GM12878 (cell line): ENCODE measurements around the gene GAS2L1. TPM values are rescaled to one million over a fixed set of nuclear protein-coding genes. Genes with fewer than 3 reads are reported as not detected.

Experiments used
- ATAC-seq: fragments of 200-7000 bp; cut with Tn5 transposase; 3 replicates; pipeline ENCODE4 v1.9.1; 2020; ENCODE audit warnings: mild to moderate bottlenecking, moderate library complexity
- BruUV-seq: library from RNA; stranded (reverse); fragments of 400-500 nt; replicated peaks from 2 replicates; lab custom pipeline; 2021; lab: Mats Ljungman, UMichigan
- CTCF ChIA-PET: fragments of 300-600 bp; sonication (Branson Sonifier 250); formaldehyde crosslinking; extraction: SDS; loops from one replicate; lab custom pipeline; 2021; ENCODE audit warnings: inconsistent platforms; lab: Yijun Ruan, JAX
- POLR2A ChIA-PET: fragments of 350-600 bp; formaldehyde crosslinking; extraction: SDS; loops from one replicate; lab custom pipeline; 2021; ENCODE audit warnings: inconsistent platforms; lab: Charles Lee
- RAD21 ChIA-PET: fragments of 300-600 bp; sonication (Branson Sonifier 250); formaldehyde crosslinking; loops from one replicate; lab custom pipeline; 2023; ENCODE audit warnings: antibody characterized with exemption; ENCODE audit not compliant: unreplicated experiment; lab: Charles Lee
- SMC1A ChIA-PET: fragments of 300-600 bp; sonication (Branson Sonifier 250); formaldehyde crosslinking; loops from one replicate; lab custom pipeline; 2023; ENCODE audit not compliant: unreplicated experiment, uncharacterized antibody; lab: Charles Lee
- DNase-seq: peaks from one replicate; pipeline ENCODE4 v3.0.0-alpha.2; 2011; ENCODE audit warnings: low read depth, low spot score
- FAIRE-seq: peaks from 3 replicates; lab custom pipeline; 2011; peaks lifted over from hg19 to GRCh38; lab: Jason Lieb, UNC
- H2AFZ ChIP-seq: 2 replicates; pipeline ENCODE4 v1.6.0; 2011; ENCODE audit warnings: low read depth, low read length, control low read depth; ENCODE audit not compliant: control insufficient read depth
- H3K27ac ChIP-seq: 2 replicates; pipeline ENCODE4 v1.5.1; 2011; ENCODE audit warnings: control low read depth; ENCODE audit not compliant: control insufficient read depth, insufficient read depth
- H3K27me3 ChIP-seq, 2 experiments: replicated peaks in 1 of 2; 2 replicates each; pipeline versions ENCODE4 v1.6.0 to v1.6.1; 2011; ENCODE audit warnings: low read length in 1 of 2; ENCODE audit not compliant: control insufficient read depth in 2 of 2, insufficient read depth in 2 of 2
- H3K36me3 ChIP-seq, 2 experiments: 2 replicates each; pipeline ENCODE4 v1.5.1; 2011; ENCODE audit warnings: low read length in 1 of 2; ENCODE audit not compliant: control insufficient read depth in 2 of 2, insufficient read depth in 2 of 2
- H3K4me1 ChIP-seq: 2 replicates; pipeline ENCODE4 v1.6.1; 2011; ENCODE audit warnings: mild to moderate bottlenecking, low read length, moderate library complexity, mixed read lengths; ENCODE audit not compliant: control insufficient read depth, insufficient read depth
- H3K4me2 ChIP-seq: 2 replicates; pipeline ENCODE4 v1.6.0; 2011; ENCODE audit warnings: control low read depth; ENCODE audit not compliant: control insufficient read depth, insufficient read depth
- H3K4me3 ChIP-seq: fragments of 200-600 bp; sonication (generic); 2 replicates; pipeline ENCODE4 v1.5.1; 2016
- H3K79me2 ChIP-seq: 2 replicates; pipeline ENCODE4 v1.6.0; 2011; ENCODE audit warnings: low read length; ENCODE audit not compliant: control insufficient read depth, insufficient read depth
- H3K9ac ChIP-seq: 2 replicates; pipeline ENCODE4 v1.8.0; 2011; ENCODE audit warnings: low read length, control low read depth, mixed read lengths; ENCODE audit not compliant: control insufficient read depth, insufficient read depth
- H3K9me3 ChIP-seq: replicated peaks from 3 replicates; pipeline ENCODE4 v1.5.1; 2011; ENCODE audit warnings: mild to moderate bottlenecking, low read length; ENCODE audit not compliant: control insufficient read depth, insufficient read depth
- H4K20me1 ChIP-seq: 2 replicates; pipeline ENCODE4 v1.6.0; 2011; ENCODE audit not compliant: control insufficient read depth, insufficient read depth
- CTCF ChIP-seq, 3 experiments: IDR thresholded peaks in 2 of 3; conservative IDR thresholded peaks in 1 of 3; 2 replicates each; pipeline ENCODE4 v1.5.1; 2011; ENCODE audit warnings: low read depth in 3 of 3, low read length in 3 of 3, mild to moderate bottlenecking in 3 of 3, control low read depth in 2 of 3, moderate library complexity in 2 of 3, inconsistent platforms in 1 of 3, mixed read lengths in 1 of 3; ENCODE audit not compliant: control insufficient read depth in 2 of 3, insufficient read depth in 1 of 3; ENCODE audit errors: extremely low read depth in 1 of 3
- ELK1 ChIP-seq: IDR thresholded peaks from 2 replicates; pipeline ENCODE4 v1.6.1; 2012; ENCODE audit warnings: low read depth, low read length, improper control_type of control experiment
- GATAD2B ChIP-seq: fragments of 450-650 bp; conservative IDR thresholded peaks from 2 replicates; pipeline ENCODE4 v1.6.1; 2017; ENCODE audit warnings: low read depth, mild to moderate bottlenecking, moderate library complexity
- SMAD5 ChIP-seq: IDR thresholded peaks from 2 replicates; pipeline ENCODE4 v1.6.1; 2016; ENCODE audit warnings: antibody characterized with exemption, low read depth
- WGBS: methylation state at CpG from one replicate; pipeline ENCODE4 v1.1.6; 2016; ENCODE audit warnings: low lambda C conversion rate; ENCODE audit not compliant: insufficient replicate concordance, insufficient coverage; ENCODE audit errors: missing lambda C conversion rate; 5-methylcytosine and 5-hydroxymethylcytosine counted together
- in situ Hi-C: fragments of 300-500 bp; cut with MboI; formaldehyde crosslinking; loops from 9 replicates; pipeline ENCODE4 v1.14.3; 2018; ENCODE audit warnings: mixed read lengths
- intact Hi-C: fragments of 100-400 bp; cut with micrococcal nuclease; formaldehyde crosslinking; loops from one replicate; pipeline ENCODE4 v1.14.2; 2022; ENCODE audit not compliant: unreplicated experiment
- polyA plus RNA-seq, 11 experiments: library from polyadenylated mRNA; depleted of rRNA in 4 of 11; unstranded in 6 of 11; stranded (reverse) in 5 of 11; fragments of >200 nt; fragmentation: Nextera tagmentation in 4 of 11; fragmentation: Illumina TruSeq in 1 of 11; extraction: Ambion mirVana in 4 of 11; extraction: Trizol in 1 of 11; gene quantifications; 1 replicate in 1 of 11; 2 replicates in 10 of 11; pipeline versions ENCODE4 v1.2.1 to v1.2.3, GENCODE V29; 2011 to 2016; ENCODE audit warnings: inconsistent platforms in 2 of 11, missing spikeins in 2 of 11, low read depth in 1 of 11
- total RNA-seq, 4 experiments: library from RNA; depleted of rRNA in 3 of 4; stranded (reverse); fragments of >200 nt in 3 of 4; fragmentation: Illumina TruSeq in 1 of 4; extraction: Trizol in 1 of 4; gene quantifications; 2 replicates each; pipeline versions ENCODE4 v1.2.1 to v1.2.3, GENCODE V29; 2013 to 2021

Gene GAS2L1
- total and polyA plus RNA-seq, 10 of the 15 experiments (the other 5 are each of a cell fraction or from before 2014, with no cell fraction given) = 0.03 to 0.13 TPM; not detected in 8

GRCh38 chr22:29328055-29328454, 21.6 kb downstream of the GAS2L1 start:
- no peak for TF ChIP-seq GATAD2B
- no peak for TF ChIP-seq ELK1
- TF ChIP-seq SMAD5 = no peak
- TF ChIP-seq CTCF (IDR thresholded peaks at IDR 0.05 in 2 of 3, conservative IDR thresholded peaks at IDR 0.05 in 1 of 3; ENCODE audit: control insufficient read depth in 2 of 3, extremely low read depth in 1 of 3, insufficient read depth in 1 of 3, low read depth in 3 of 3, low read length in 3 of 3) = 0 out of 6 replicates have a peak, but pooled peaks of 1 of the 3 experiments have one; percentile 5
- Histone ChIP-seq H3K4me1 (no peaks in the 10 kb centered on the region), H3K79me2 (no peaks in the 10 kb centered on the region), H2AFZ (no peak overlapping the region), H3K27me3 (no peaks in the 10 kb centered on the region), H4K20me1 (no peaks in the 10 kb centered on the region), H3K4me2 (no peak overlapping the region), H3K4me3 (no peak overlapping the region), H3K27ac (no peak overlapping the region), H3K36me3 (peaks cover 5 to 47% of the 10 kb centered on the region in 2 experiments; a peak in 3 of 4 replicates), H3K9ac (no peak overlapping the region), H3K9me3 (no peaks in the 10 kb centered on the region)
- 80% methylated on average over 5 of the region's 5 CpGs for WGBS
- ChIA-PET RAD21 (no interaction called here), SMC1A (no interaction called here), CTCF (no interaction called here), POLR2A (no interaction called here)
- in situ Hi-C loops (no loop called here), intact Hi-C loops (no loop called here)
- DNase-seq = no peak
- BruUV-seq = TSS peak; percentile 60
- FAIRE-seq = no peak
- ATAC-seq = 0 out of 3 replicates have a peak, but pooled peaks have one; percentile 23
